ENCODE results near the gene TRHDE.

The TRHDE gene

DNA sequence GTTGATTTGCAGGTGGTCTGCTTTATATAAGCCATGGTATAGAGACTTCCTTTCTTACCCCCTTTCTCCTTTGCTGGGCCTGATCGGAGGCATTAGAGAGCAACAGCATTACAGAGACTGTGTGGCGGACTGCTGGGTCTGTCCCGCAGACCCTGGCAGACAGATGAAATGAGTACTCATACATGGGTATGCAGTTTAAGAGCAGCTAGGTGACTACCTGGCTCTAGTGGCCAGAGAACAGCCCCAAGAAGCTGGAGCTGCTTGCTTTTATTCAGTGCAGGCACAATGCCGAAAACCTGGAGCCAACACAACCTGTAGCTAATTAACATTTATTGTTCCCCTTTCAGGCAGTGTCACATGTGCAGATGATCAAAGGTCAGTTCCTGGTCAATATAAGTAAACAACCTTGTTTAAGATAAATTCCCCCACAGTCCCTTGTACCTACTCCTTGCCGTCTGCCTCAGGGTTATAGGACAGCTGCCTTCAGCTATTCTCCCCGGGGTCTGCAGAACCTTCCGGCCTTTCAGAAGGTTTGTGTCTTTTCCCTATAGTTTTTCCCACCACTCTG, 160.0 kb downstream of the TRHDE start:
- no peak overlapping the region for H3K4me3 Mint-ChIP-seq
- no peaks in the 10 kb centered on the region for H3K9me3 Mint-ChIP-seq
- H3K36me3 Mint-ChIP-seq, result no peaks in the 10 kb centered on the region
- no peaks in the 10 kb centered on the region for H3K4me1 Mint-ChIP-seq
- H3K27me3 Mint-ChIP-seq, result no peaks in the 10 kb centered on the region
- no peak overlapping the region for H3K27ac Mint-ChIP-seq

DNA sequence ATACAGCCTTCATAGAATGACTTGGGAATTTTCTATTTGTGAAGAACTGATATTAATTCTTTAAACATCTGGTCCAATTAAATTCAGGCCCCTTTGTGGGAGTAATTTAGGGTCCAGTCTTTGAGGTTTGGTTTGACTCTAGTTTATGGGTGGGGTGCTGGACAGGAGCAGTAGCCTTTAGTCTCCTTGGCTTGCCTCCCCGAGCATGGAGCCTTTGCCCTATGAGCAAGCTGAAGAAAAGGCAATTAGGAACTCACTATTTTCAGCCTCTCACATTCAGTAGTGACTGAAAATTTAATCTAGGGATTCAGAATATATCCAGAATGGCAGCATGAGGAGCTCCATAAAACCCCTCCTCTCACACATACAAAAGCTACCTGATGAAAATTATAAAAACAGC, 161.1 kb downstream of the TRHDE start:
- H3K9me3 Mint-ChIP-seq, result no peaks in the 10 kb centered on the region
- no peaks in the 10 kb centered on the region for H3K27me3 Mint-ChIP-seq
- H3K4me3 Mint-ChIP-seq, result no peak overlapping the region
- H3K27ac Mint-ChIP-seq, result no peak overlapping the region
- H3K4me1 Mint-ChIP-seq, result no peaks in the 10 kb centered on the region
- H3K36me3 Mint-ChIP-seq, result no peaks in the 10 kb centered on the region

DNA sequence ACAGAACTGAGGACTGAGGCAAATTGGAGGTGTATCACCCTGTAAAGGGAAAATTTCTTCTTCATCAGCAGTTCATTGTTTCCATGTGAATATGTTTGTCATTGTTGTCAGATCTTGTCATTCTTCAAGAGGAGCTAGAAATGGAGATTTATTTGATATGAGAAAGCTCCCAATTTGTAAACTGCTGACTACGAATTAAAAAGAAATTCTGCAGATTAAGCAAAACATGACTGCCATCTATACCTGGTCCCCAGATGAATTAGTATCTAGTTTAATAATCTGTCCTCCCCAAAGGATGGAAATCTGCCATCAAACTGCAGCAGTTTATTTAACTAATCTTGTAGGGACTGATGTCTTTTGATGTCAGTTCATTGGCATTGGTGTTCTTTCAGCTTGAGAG, 162.8 kb downstream of the TRHDE start:
- H3K36me3 Mint-ChIP-seq, result no peaks in the 10 kb centered on the region
- no peak overlapping the region for H3K4me3 Mint-ChIP-seq
- no peaks in the 10 kb centered on the region for H3K4me1 Mint-ChIP-seq
- peaks cover 4% of the 10 kb centered on the region for H3K9me3 Mint-ChIP-seq
- H3K27me3 Mint-ChIP-seq, result no peaks in the 10 kb centered on the region
- no peak overlapping the region for H3K27ac Mint-ChIP-seq

GRCh38 chr12:72442217-72442616, 170.0 kb downstream of the TRHDE start:
- Mint-ChIP-seq H3K9me3 (peaks cover 4% of the 10 kb centered on the region), H3K27me3 (no peaks in the 10 kb centered on the region), H3K27ac (no peak overlapping the region), H3K4me3 (no peak overlapping the region), H3K4me1 (no peaks in the 10 kb centered on the region), H3K36me3 (no peaks in the 10 kb centered on the region)

- H3K36me3 Mint-ChIP-seq, result no peaks in the 10 kb centered on the region
- peaks cover 4% of the 10 kb centered on the region for H3K9me3 Mint-ChIP-seq
- no peak overlapping the region for H3K4me3 Mint-ChIP-seq
- no peaks in the 10 kb centered on the region for H3K27me3 Mint-ChIP-seq
- H3K4me1 Mint-ChIP-seq, result no peaks in the 10 kb centered on the region
- H3K27ac Mint-ChIP-seq, result no peak overlapping the region
Measured at GRCh38 chr12:72444125-72444524, 172.0 kb downstream of the TRHDE start.

GRCh38 chr12:72444566-72444965, 172.4 kb downstream of the TRHDE start:
- Mint-ChIP-seq H3K4me1 (no peaks in the 10 kb centered on the region), H3K4me3 (no peak overlapping the region), H3K36me3 (no peaks in the 10 kb centered on the region), H3K27ac (no peak overlapping the region), H3K27me3 (no peaks in the 10 kb centered on the region), H3K9me3 (peaks cover under 1% of the 10 kb centered on the region)

GRCh38 chr12:72448089-72448488, 175.9 kb downstream of the TRHDE start:
- Mint-ChIP-seq H3K4me3 (no peak overlapping the region), H3K36me3 (no peaks in the 10 kb centered on the region), H3K27ac (no peak overlapping the region), H3K27me3 (no peaks in the 10 kb centered on the region), H3K9me3 (peaks cover 16% of the 10 kb centered on the region), H3K4me1 (no peaks in the 10 kb centered on the region)

- H3K4me3 Mint-ChIP-seq, result no peak overlapping the region
- H3K9me3 Mint-ChIP-seq, result peaks cover 19% of the 10 kb centered on the region
- H3K27ac Mint-ChIP-seq, result no peak overlapping the region
- no peaks in the 10 kb centered on the region for H3K36me3 Mint-ChIP-seq
- no peaks in the 10 kb centered on the region for H3K4me1 Mint-ChIP-seq
- no peaks in the 10 kb centered on the region for H3K27me3 Mint-ChIP-seq
Measured at GRCh38 chr12:72448805-72449204, 176.6 kb downstream of the TRHDE start.

DNA sequence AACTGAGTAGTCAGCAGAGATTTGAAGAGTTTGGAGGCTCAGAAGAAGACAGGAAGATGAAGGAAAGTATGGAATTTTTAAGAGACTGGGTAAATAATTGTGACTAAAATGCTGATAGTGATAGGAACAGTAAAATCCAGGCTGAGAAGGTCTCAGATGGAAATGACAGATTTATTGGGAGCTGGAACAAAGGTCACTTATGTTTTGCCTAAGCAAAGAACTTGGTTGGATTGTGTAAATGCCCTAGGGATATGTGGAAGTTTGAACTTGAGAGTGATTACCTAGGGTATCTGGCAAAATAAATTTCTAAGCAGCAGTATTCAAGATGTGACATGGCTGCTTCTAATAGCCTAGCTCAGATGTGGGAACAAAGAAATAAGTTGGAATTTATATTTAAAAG, 180.9 kb downstream of the TRHDE start:
- H3K36me3 Mint-ChIP-seq, result no peaks in the 10 kb centered on the region
- H3K27me3 Mint-ChIP-seq, result no peaks in the 10 kb centered on the region
- H3K27ac Mint-ChIP-seq, result no peak overlapping the region
- no peaks in the 10 kb centered on the region for H3K4me1 Mint-ChIP-seq
- H3K9me3 Mint-ChIP-seq, result peaks cover 19% of the 10 kb centered on the region
- no peak overlapping the region for H3K4me3 Mint-ChIP-seq

DNA sequence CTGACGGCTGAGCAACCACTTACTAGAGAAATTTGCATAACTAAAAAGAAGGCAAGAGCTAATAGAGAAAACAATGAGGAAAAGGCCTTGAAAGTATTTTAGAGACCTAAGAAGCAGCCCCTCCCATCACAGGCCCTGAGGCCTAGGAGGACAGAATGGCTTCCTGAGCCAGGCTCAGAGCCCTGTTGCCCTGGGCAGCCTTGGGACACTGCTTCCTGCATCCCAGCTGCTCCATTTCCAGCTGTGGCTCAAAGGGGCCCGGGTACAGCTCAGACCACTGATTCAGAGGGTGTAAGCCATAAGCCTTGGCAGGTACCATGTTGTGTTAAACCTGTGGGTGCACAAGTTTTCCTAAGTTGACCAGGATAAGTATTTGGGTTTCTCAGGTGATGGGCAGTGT, 181.4 kb downstream of the TRHDE start:
- no peak overlapping the region for H3K27ac Mint-ChIP-seq
- H3K36me3 Mint-ChIP-seq, result no peaks in the 10 kb centered on the region
- no peak overlapping the region for H3K4me3 Mint-ChIP-seq
- H3K4me1 Mint-ChIP-seq, result no peaks in the 10 kb centered on the region
- H3K9me3 Mint-ChIP-seq, result peaks cover 19% of the 10 kb centered on the region
- no peaks in the 10 kb centered on the region for H3K27me3 Mint-ChIP-seq

DNA sequence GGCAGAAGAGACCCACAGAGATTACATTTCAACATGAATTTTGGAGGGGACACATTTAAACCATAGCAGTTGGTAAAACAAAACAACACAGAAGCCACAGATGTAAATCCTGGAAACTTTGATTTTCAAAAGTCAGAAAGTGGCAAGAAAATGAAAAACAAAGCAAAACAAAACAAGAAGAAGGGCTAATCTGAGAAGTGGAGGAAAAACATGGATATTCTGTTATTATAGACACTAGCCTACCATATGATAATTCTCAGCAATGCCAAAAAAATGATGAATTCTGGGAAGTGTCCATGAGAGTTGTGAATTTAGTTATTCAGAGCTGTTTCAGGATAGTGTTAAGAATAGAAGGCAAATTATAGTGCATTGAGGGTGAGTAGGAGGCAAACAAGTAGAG, 192.3 kb downstream of the TRHDE start:
- Mint-ChIP-seq H3K4me3 (no peak overlapping the region), H3K27me3 (no peaks in the 10 kb centered on the region)

GRCh38 chr12:72465155-72465554, 193.0 kb downstream of the TRHDE start:
- H3K27me3 Mint-ChIP-seq, result no peaks in the 10 kb centered on the region
- no peak overlapping the region for H3K4me3 Mint-ChIP-seq
- no peaks in the 10 kb centered on the region for H3K36me3 Mint-ChIP-seq
- no peak overlapping the region for H3K27ac Mint-ChIP-seq
- no peaks in the 10 kb centered on the region for H3K4me1 Mint-ChIP-seq
- no peaks in the 10 kb centered on the region for H3K9me3 Mint-ChIP-seq

More for the DNA sequence above, 192.3 kb downstream of the TRHDE start:
- H3K36me3 Mint-ChIP-seq, result no peaks in the 10 kb centered on the region
- no peak overlapping the region for H3K27ac Mint-ChIP-seq
- H3K4me1 Mint-ChIP-seq, result no peaks in the 10 kb centered on the region
- H3K9me3 Mint-ChIP-seq, result no peaks in the 10 kb centered on the region

GRCh38 chr12:72465940-72466630, 193.9 kb downstream of the TRHDE start:
- H3K4me3 Mint-ChIP-seq, result no peak overlapping the region
- H3K27me3 Mint-ChIP-seq, result no peaks in the 10 kb centered on the region
- no peaks in the 10 kb centered on the region for H3K36me3 Mint-ChIP-seq
- no peaks in the 10 kb centered on the region for H3K4me1 Mint-ChIP-seq
- H3K9me3 Mint-ChIP-seq, result no peaks in the 10 kb centered on the region
- no peak overlapping the region for H3K27ac Mint-ChIP-seq

GRCh38 chr12:72467985-72468384, 195.8 kb downstream of the TRHDE start:
- H3K36me3 Mint-ChIP-seq, result no peaks in the 10 kb centered on the region
- no peak overlapping the region for H3K27ac Mint-ChIP-seq
- H3K4me1 Mint-ChIP-seq, result no peaks in the 10 kb centered on the region
- H3K9me3 Mint-ChIP-seq, result no peaks in the 10 kb centered on the region
- H3K27me3 Mint-ChIP-seq, result no peaks in the 10 kb centered on the region
- no peak overlapping the region for H3K4me3 Mint-ChIP-seq

DNA sequence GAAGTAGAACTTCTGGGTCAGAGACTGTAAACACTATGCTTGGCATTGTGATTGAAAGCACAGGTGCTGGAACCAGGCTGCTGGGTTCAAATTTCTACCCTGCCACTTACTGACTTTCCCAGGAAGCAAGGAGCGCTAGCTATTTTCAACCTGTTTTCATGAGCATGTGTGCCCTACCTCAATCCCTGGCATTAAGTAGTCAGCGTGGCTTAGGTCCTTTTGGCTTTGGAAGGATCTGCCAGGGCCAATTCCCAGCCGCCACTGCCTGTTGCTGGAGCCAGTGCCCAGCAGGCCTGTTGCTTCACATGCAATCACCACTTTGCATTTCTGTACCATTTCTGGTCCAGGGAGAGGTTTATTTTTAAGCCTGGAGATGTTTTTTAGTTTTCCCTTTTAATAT, 196.3 kb downstream of the TRHDE start:
- H3K4me3 Mint-ChIP-seq, result no peak overlapping the region
- H3K36me3 Mint-ChIP-seq, result no peaks in the 10 kb centered on the region
- no peaks in the 10 kb centered on the region for H3K27me3 Mint-ChIP-seq
- no peak overlapping the region for H3K27ac Mint-ChIP-seq
- no peaks in the 10 kb centered on the region for H3K4me1 Mint-ChIP-seq
- no peaks in the 10 kb centered on the region for H3K9me3 Mint-ChIP-seq

GRCh38 chr12:72471806-72472205, 199.6 kb downstream of the TRHDE start:
- no peaks in the 10 kb centered on the region for H3K9me3 Mint-ChIP-seq
- H3K4me1 Mint-ChIP-seq, result no peaks in the 10 kb centered on the region
- H3K27ac Mint-ChIP-seq, result no peak overlapping the region
- H3K4me3 Mint-ChIP-seq, result no peak overlapping the region
- no peaks in the 10 kb centered on the region for H3K36me3 Mint-ChIP-seq
- no peaks in the 10 kb centered on the region for H3K27me3 Mint-ChIP-seq

GRCh38 chr12:72472350-72472749, 200.2 kb downstream of the TRHDE start:
- H3K27ac Mint-ChIP-seq, result no peak overlapping the region
- H3K9me3 Mint-ChIP-seq, result no peaks in the 10 kb centered on the region
- H3K4me3 Mint-ChIP-seq, result no peak overlapping the region
- no peaks in the 10 kb centered on the region for H3K27me3 Mint-ChIP-seq
- H3K36me3 Mint-ChIP-seq, result no peaks in the 10 kb centered on the region
- no peaks in the 10 kb centered on the region for H3K4me1 Mint-ChIP-seq
